GM18951 (cell line): Measurements from ENCODE around the gene SEC16A.

Experiments
- POLR2A ChIP-seq: IDR thresholded peaks from 4 replicates; pipeline ENCODE4 v1.6.1; 2011; ENCODE audit warnings: mild to moderate bottlenecking; ENCODE audit not compliant: insufficient read length, insufficient read depth; ENCODE audit errors: extremely low read depth
- in situ Hi-C: fragments of 300-500 bp; cut with MboI; formaldehyde crosslinking; loops from one replicate; pipeline ENCODE4 v1.12.0; 2022; ENCODE audit warnings: low sequenced_read_pairs, mixed read lengths, inconsistent platforms; ENCODE audit not compliant: unreplicated experiment

SEC16A gene

DNA sequence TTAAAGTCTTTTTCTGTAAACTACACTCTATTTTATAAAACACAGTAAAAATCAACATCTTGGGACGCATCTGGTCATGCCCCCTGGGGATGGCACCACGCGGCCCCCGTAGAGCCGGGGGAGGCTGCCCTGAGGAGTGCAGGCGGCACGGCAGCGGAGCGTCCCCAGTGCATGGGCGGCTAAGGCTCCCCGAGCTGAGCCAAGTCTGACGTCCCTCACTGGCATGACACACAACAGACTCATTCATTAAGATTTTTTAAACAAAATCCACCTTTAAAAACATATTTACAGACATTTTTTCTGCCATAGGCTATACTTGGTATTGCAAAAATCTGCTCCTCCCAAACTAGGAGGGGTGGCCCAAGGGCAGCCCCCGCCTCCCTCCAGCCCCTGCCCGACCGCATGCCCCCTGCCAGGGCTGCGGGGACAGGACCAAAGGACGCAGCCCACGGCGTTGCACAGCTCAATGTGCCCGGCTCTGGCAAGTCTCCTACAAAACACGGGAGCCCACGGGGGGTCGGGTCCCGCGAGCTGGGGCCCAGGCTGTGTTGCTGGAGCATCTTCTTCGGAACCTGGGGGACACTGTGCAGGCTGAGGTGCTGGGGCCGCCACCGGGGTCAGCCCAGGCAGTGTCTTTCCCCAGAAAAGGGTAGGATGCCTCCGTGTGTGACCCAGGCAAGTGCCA, 11.8 kb upstream of the SEC16A start:
- TF ChIP-seq POLR2A, result no peak
- in situ Hi-C loops, result no loop called here

- in situ Hi-C loops, result no loop called here
- peak; percentile 10 for TF ChIP-seq POLR2A
Observed at GRCh38 chr9:136494012-136494411, 11.2 kb upstream of the SEC16A start.

- in situ Hi-C loops, result no loop called here
- peak; percentile 17 for TF ChIP-seq POLR2A
Observed at GRCh38 chr9:136493567-136493971, 10.7 kb upstream of the SEC16A start.

DNA sequence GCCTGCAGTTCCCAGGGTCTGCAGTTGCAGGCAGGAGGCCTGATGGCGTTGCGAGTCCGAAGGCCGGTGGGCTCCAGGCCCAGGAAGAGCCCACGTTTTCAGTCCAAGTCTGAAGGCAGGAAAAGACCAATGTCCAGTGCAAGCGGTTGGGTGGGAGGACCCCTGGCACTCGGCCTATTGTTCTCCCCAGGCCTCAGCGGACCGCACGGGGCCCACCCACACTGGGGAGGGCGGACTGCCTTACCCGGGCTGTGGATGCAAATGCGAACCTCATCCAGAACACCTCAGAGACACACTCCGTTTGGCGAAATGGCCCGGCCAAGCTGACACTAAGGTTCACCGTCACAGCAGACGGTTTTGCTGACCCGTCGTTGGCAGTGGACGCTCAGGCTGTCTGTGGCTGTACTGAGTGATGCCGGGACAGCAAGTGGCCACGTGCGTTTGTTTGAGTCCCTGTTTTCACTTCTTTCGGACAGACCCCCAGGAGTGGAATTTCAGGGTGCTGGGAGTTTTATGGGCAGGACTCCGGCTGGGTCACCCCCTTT, 10.2 kb upstream of the SEC16A start:
- TF ChIP-seq POLR2A, result no peak
- in situ Hi-C loops, result no loop called here

DNA sequence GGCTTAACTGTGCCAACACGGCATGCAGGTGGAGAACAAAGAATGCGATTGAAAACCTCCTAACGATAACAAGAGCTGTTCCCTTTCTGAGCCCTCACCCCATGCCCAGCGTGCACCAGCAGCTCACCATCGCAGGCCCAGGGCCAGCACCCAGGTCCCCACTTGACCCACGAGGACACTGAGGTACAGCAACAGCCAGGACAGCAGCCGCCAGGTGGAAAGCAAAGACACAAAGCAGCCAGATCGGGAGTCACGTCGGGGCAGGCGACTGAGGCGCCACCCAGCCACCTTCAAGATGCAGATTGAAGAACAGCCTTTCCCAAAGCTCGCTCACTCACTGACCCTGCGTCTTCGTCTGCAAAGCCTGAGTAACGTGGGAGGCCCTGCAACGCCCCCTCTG, 6.9 kb upstream of the SEC16A start:
- in situ Hi-C loops, result loop anchor here (5.0 kb wide), 1 partner anchor 138 kb away; no protein-coding TSS in a partner anchor
- TF ChIP-seq POLR2A, result no peak

DNA sequence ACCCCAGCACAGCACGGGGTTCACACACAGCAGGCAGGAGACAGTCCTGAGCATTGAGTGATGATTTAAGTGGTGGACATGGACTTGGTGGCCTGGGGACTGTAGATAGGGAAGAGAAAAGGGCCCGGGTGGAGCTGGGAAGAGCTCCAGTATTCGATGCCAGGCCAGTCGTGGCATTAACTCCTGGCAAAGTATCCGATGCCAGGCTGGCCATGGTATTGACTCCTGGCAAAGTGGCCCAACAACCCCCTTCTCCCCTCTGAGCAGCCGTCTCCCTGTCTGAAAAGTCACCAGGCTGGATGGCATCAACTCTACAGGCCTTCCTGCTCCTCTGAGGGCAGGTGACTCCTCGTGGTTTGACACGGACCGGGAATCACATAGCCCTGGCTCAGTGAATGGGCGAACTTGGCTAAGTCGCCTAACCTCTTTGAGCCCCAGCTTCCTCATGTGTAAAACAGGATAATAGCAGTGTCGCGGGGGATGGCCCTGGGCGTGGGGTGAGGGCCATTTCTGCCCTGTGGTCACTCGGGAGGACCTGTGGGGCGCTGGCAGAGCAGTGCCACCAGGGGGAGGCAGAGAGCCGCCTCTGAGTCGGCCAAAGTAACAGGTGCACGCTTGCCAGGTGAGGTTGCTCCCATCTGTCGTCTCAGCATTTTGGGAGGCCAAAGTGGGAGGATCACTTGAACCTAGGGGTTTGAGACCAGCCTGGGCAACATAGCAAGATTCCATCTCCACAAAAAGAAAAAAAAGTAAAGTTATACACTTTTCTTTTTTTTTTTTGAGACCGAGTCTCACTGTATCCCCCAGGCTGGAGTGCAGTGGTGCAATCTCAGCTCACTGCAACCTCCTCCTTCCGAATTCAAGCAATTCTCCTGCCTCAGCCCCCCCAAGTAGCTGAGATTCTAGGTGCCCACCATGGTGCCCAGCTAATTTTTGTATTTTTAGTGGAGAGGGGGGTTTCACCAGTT, 5.7 kb upstream of the SEC16A start:
- in situ Hi-C loops, result loop anchor here (5.0 kb wide), 1 partner anchor 139 kb away; no protein-coding TSS in a partner anchor
- TF ChIP-seq POLR2A, result no peak

- in situ Hi-C loops, result loop anchor here (5.0 kb wide), 1 partner anchor 140 kb away; no protein-coding TSS in a partner anchor
- TF ChIP-seq POLR2A, result no peak
Observed at GRCh38 chr9:136487672-136488071, 4.8 kb upstream of the SEC16A start.

DNA sequence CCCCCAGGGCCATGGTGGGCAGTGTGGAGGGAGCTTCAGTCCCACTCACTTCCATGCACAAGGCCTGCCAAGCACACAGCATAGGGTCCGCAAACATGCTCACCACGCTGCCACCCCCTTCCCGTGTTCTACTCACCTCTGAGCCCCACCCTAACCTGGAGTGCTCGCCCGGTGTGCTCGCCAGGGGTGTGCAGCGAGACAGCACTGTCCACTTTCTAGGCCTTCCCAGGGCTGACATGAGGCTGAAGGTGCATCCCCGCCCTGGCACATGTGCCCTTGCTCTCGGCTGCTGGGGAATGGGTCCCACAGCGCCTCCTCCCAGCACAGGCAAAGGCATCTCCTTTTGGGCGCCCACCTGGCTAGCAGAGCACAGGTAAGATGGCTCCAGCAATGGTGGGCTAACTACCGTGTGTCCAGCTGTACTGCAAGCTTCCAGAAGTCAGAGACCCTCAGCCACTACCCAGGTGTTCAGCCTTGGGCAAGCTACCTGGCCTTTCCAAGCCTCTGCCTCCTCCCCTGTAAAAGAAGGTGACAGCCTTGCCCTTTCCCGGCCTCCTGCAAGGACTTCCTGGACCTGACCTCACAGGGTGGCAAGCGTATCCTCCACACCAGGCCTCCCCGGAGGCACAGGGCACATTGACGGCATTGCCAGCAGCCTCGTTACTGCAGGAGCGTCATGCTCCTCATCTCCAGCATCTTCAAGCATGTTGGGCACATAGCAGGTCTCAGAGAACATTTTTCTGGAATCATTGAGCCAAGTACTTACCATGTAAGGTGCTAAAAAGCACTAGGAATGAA, 4.2 kb upstream of the SEC16A start:
- in situ Hi-C loops, result loop anchor here (5.0 kb wide), 1 partner anchor 140 kb away; no protein-coding TSS in a partner anchor
- no peak for TF ChIP-seq POLR2A

DNA sequence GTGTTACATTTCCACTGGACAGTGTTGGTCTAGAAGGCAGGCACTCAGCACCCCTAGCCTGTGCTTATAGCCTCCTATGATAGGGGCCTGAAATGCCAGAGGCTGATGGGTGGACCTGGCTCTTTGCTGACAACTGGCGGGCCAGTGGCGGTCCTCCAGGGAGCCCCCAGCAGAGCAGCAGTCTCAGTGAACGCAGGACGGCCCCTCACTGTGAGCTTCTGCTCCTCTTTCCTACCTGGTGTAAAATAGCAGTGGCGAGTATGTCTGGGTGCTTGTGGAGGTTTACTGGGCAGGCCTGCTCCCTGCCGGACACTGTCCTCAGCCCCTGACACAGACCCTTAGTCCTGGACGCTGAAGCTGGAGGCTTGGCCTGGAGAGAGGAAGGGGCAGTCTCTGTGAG, 3.3 kb upstream of the SEC16A start:
- TF ChIP-seq POLR2A, result no peak
- in situ Hi-C loops, result loop anchor here (5.0 kb wide), 1 partner anchor 141 kb away; no protein-coding TSS in a partner anchor

DNA sequence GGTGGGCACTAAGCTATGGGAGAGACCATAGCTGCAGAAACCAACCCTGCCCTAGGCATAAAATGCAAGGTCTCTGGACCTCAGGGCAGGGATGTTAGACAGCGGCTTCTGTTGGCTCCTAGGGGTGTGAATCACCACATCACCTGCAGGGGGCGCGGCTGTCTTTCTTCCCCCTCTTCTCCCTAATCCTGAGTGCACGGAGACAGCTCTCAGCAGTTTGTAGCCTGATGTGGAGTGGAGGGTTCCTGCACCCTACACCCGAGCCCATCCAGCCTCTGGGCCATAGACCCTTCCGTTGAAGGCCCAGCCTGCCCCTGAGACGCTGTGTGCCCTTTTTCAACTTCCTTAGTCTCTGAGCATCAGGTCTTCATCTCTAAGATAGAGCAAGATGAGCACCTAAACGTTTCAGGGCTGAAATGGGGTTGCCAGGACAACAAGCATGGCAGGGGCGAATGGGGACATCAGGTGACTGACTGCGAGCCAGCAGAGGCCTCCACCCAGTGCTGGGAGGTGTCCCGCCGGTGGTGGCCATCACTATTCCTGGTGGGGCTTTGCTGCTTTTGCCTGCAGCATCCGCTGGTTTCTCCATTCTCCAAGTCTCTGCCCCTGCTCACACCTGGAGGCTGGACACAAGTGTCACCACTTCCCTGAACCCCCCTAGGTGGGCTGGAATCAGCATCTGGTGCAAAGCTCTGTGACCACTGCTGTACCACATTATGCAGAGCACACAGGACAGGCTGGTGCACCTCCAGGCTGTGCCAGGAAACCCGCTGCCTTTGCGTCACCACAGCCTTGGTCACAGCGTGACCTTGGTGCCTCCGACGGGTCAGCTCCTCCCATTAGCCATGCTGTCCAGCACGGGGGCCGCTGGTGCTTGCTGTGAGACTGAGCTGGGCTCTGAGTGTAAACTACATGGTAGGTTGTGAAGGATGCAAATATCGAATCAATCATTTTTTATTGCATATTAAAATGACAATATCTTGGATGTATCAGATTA, 2.5 kb upstream of the SEC16A start:
- in situ Hi-C loops, result loop anchor here (5.0 kb wide), 1 partner anchor 142 kb away; no protein-coding TSS in a partner anchor
- no peak for TF ChIP-seq POLR2A

DNA sequence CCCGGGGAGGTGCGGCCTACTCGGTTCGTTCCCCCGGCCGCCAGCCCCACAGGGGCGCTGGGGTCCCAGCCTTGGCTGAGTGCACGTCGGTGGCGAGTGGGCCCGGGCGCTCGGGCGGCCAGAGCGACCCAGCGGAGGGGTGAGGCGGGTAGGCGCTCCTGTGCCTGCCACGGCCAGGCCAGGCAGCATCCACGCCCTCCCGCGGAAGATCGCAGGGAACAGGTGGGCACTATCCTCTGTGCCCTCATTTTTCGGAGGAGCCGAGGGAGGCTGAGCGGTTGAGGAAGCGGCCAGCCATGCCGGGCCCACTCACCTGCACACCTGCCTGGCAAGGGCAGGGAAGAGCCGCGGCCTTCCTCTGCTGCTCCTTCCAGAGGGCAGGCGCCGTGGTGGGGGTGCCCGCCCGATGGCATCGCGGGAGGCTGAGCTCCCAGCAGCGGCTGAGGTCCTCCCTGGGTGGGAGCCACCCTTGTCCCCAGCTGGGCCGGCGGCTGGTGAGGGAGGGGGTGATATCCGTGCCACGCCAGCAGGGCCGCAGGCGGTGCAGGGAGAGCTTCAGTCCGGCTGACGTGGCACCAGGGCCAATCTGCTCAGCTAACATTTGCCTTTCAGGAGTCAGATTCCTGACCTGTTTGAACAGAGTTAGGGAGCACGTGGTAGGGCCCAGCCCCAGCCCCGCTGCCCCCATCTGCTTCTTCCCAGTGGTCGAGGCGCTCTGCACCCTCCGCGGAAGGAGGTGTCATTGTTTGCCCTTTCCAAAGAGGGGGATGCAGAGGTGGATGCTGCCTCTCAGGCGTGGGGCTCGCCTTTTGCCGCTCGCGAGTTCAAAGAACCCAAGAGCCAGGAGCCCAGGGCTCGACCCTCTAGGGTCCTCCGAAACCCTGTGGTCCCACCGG, 1.6 kb upstream of the SEC16A start:
- in situ Hi-C loops, result loop anchor here (5.0 kb wide), 1 partner anchor 143 kb away; no protein-coding TSS in a partner anchor
- no peak for TF ChIP-seq POLR2A
